ENCODE data around the gene PSRC1.
A peak's percentile ranks its signal among the peaks of the same experiment; 100 is the strongest.
"Not testable (repeated sequence)": the region's sequence is repeated elsewhere in the genome, so short reads cannot be mapped to it uniquely, and the experiment has no call there.

The PSRC1 gene

DNA sequence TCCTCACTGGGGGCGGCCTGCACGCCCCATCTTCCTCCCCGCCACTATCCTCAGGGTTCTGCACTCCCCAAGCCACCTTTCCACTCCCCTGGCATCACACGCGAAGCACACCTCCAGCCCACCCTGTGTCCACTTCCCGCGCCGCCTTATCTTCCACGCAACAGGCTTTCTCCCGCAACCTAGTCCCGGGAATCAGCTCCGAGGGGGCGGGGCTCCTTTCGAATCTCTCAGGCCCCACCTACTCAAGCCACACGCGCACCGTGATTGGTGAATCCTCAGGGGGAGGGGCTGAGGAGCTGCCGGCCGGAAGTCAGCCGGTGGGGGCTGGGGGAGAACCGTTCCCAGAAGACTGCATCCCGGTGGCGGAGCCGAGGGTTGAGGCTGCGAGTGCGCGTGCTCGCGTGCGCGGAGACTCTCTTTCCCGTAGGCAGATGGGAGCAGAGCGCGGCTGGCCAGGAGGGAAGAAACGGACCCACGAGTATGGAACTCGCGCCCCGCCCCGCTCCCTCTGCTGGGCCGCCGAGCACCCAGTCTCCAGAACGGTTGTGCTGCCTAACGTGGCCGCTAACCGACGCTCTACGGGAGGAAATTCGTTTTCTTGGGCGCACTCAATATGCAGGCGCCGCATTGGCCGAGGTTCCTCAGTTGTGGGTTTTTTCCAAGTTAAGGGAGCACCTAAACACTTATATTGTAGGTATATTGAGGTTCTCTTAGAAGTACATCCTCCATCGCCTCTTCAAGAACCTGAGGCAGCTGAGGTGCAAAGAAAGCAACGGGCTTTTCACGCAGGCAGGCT is at the start of gene PSRC1:
Gene PSRC1 (minus strand): TSS at position 194 of the 796 bp plus-strand sequence.
- DNase-seq: peak; percentile 96

DNA sequence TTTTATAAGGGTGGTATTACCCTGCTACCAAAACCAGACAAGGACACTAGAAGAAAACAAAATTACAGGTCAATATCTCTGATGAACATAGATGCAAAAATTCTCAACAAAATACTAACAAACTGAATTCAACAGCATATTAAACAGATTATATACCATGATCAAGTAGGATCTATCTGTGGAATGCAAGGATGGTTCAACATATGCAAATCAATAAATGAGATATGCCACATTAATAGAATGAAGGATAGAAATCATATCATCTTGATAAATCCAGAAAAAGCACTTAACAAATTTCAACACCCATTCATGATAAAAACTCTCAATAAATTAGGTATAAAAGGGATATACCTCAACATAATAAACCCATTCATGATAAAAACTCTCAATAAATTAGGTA is 48.2 kb upstream of the PSRC1 start:
- DNase-seq: no peak

GRCh38 chr1:109327285-109327684 is 44.3 kb upstream of the PSRC1 start:
- no peak for DNase-seq

DNA sequence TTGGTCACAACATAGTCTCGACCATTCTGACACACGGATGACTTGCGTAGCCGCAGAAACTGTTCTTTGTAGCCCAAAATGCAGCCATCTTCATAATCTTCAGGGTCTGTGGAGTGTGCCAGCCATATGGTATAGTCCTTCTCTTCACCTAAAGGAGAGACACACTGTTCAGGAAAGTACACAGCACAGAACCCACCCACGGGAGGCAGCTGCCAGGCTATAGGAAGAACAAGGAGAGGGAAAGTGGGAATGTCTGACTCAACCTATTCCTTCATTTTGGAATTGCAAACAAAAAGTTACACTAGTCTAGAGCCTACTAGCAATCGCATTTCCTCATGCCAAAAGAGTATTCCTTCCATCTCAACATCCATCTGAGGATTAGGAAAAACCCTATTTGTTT is 40.0 kb upstream of the PSRC1 start:
- no peak for DNase-seq

GRCh38 chr1:109319114-109319513 is 36.2 kb upstream of the PSRC1 start:
- no peak for DNase-seq

- DNase-seq: no peak
These were observed 33.6 kb upstream of the PSRC1 start for GRCh38 chr1:109316506-109316905.

DNA sequence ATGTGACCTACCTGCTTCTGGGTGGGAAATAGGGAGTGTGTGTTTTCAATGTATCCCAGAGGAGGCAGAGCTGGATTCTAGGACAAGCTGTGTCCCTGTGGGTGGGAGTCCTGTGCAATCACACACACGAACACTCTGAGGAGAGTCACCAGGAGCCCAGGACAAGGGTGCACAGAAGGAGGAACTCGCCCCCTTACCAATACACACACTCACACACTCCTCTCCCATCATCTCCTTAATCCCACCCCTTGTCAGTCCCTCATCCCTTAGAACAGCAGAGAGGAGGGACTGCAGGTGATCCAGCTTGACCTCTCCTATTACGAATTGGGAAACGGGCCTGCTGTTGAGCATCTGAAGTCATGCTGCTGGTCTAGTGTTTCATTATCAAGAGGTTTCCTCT is 32.3 kb upstream of the PSRC1 start:
- DNase-seq: no peak

DNA sequence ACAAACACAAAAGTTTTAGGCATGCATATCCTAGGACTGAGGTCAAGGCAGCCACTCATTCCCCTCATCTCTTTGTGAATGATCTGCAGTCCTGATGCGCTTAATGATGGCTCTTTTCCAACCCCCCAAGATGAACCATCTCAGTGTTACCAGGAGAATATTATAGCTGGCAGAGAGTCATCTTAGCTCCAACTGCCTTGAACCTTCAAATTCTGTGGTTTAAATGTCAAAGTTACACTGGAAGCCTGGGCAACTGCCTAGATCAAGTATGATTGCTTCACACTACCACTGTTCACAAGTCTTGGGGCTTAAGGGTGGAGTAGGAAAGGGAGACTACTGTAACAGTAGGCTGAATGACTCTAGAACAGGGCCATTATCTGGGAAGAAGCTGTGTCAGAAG is 31.9 kb upstream of the PSRC1 start:
- no peak for DNase-seq

- DNase-seq: peak; percentile 90
These were observed 30.2 kb upstream of the PSRC1 start for GRCh38 chr1:109312978-109313775.

GRCh38 chr1:109312246-109312645 is 29.3 kb upstream of the PSRC1 start:
- peak; percentile 79 for DNase-seq

DNA sequence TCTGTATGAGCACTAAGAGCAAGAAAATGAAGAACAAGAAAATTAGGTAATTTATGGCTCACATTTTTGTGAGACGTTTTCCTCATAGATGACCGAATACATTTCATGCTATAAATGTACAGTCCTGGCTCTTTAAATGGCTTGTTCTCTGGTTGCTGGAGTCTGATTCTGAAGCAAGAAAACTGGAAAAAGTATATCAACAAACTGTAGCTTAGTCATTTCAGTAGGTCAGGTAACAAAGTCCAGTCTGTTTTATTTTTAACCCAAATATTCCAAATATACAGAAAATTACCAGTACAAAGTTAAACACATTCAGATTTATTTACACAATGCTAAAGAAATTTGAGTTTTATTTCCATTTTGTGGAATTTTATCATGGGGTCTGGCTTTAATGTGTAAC is 26.4 kb upstream of the PSRC1 start:
- DNase-seq: no peak

DNA sequence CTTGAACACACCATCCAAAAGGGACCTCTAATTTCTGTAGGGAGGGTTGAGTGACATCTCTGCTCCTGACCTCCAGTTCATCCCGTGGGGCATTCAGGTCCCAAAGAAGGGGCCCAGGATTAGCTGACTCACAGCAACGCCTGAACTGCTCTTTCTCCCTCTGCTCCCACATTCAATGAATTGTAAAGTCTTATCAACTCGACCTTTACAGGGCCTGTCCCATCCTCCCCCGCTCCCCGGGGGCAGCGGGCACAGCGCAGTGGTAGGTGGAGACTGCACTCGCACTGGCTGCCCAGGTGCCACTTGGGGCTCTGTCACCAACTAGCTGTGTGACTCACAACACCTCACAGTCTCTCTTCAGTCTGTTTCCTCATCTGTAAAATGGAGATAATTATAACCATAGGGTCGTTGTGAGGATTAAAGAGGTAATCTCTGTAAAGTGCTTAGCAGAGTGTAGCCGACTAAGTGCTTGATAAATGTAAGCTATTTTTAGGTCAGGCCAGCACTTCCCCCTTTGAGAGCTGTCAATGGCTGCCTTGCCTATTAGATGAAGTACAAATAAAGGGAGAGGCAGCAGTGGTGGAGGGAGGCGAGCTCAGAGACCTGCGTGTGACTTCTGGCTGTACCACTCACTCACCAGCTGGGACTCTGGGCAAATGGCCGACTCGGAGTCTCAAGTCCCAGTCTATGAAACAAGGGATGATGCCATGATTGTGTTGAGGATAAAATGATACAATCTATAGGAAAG is 24.5 kb upstream of the PSRC1 start:
- DNase-seq: peak; percentile 38

- DNase-seq: no peak
These were observed 23.9 kb upstream of the PSRC1 start, which contains the start of gene MYBPHL for GRCh38 chr1:109306832-109307273. MYBPHL (minus strand) TSS chr1:109307011; CDS start chr1:109306991, 20 bp downstream.

DNA sequence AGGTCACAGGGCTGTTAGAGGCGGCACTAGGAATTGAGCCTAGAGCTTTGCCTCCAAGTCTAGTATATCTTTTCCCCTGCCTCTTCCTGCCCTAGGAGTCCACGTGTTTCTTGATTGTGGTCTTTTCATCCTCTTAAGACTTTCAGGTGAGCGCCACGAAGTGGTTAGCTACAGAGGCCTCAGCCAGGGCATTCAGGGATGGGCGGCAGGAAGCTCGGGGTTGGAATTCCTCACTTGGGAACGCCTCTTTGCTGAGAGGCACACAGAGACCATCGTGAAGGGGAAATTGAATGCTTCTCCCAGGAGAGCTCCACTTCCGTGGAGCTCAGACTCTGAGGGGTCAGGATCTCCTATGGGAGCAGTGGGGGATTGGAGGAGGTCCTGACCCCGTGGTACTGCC is 23.0 kb upstream of the PSRC1 start:
- not testable (repeated sequence) for DNase-seq

DNA sequence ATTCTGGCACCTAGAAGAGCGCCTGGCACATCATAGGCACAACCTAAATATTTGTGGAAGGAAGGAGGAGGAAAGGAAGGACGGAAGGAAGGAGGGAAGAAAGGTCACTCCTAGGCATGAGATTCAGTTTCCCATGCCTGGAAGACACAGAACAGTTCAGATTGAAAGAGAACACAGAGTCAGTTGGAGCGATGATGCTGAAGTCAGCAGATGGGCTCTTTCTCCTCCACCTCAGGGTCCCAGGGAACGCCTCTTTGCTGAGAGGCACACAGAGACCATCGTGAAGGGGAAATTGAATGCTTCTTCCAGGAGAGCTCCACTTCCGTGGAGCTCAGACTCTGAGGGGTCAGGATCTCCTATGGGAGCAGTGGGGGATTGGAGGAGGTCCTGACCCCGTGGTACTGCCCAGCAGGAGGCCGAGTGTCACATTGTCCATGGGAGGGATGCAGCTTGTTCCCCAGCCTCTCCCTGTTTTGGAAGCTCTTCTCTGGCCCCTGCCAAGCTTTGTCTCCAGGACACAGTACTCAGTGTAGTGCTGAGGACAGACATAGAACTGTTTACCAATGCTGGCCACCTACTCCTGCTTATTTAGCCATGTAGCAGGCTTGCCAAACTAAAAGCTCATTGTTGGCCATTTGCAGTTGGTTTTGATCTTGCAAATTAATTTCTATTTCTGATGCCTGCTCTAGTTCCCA is 21.4 kb upstream of the PSRC1 start:
- no peak for DNase-seq

DNA sequence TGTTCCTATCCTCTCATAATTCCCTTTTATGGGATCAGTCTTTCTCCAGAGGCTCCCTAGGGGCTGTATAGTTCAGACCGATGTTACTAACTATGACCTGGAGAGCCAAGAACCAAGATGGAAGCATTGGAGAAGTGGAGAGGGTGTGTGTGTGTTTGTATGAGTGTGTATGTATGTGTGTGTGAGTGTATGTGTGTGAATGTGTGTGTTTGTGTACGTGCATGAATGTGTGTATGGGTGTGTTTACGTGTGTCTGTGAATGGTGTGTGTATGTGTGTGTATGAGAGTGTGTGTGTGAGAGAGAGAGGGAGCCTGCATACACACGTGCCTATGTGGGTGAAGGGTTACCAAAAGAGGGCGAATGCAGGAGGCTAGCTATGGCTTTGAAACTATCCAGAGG is 18.9 kb upstream of the PSRC1 start:
- no peak for DNase-seq

- no peak for DNase-seq
These were observed 17.8 kb upstream of the PSRC1 start for GRCh38 chr1:109300650-109301151.

DNA sequence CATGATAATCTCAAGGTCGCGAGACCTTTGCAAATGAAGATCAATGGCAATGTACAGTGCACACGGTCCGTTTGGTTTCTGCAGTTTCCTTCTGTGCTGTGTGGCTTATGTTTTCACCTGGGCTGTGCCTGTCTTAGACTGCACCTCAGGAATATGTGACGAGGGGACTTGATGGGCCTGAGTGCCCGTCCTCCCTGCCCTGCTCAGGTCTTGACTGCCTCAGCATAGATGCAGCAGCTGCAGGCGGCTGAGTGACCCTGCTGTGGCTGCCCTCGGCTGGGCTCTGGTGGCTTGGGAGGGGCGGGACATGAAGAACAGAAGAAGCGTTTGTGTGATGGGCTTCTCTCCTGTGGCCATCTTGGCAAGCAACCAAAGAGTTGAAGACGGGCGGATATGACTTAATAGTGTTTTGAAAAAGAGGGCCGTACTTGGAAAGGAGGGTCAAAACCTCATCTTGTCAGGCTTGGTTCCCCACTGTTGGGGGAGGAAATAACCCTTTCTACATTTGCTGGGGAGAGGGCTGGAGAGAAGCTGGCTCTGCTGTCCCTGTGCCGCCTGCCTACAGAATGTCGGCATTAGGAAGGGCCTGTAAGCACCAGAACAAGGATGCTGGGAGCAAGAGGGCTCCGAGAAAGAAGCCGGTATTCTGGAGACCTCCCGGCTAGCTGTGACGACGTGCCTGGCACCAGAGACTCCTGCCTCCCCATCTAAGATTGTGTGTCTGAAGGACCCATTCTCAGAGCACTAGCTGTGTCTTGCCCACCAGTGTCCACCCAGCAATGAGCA is 16.8 kb upstream of the PSRC1 start:
- no peak for DNase-seq

- no peak for DNase-seq
These were observed 16.0 kb upstream of the PSRC1 start for GRCh38 chr1:109298666-109299557.

- peak; percentile 62 for DNase-seq
These were observed 13.8 kb upstream of the PSRC1 start for GRCh38 chr1:109296782-109297181.

Measured in NCI-H1694 (cell line).